AG10803 (cell line): ENCODE measurements around the gene FKBP1A.

Experiments
- DNase-seq: peaks from one replicate; pipeline ENCODE4 v3.0.0; 2010; ENCODE audit warnings: low read depth
- H3K4me3 ChIP-seq: 2 replicates; pipeline ENCODE4 v1.5.1; 2011; ENCODE audit warnings: mild to moderate bottlenecking, low read length, control low read depth
- TF ChIP-seq, protein P1 (sequence below): conservative IDR thresholded peaks from 2 replicates; pipeline ENCODE4 v1.5.1; 2011; ENCODE audit warnings: mild to moderate bottlenecking, low read length, control low read depth, inconsistent platforms

Gene FKBP1A

DNA sequence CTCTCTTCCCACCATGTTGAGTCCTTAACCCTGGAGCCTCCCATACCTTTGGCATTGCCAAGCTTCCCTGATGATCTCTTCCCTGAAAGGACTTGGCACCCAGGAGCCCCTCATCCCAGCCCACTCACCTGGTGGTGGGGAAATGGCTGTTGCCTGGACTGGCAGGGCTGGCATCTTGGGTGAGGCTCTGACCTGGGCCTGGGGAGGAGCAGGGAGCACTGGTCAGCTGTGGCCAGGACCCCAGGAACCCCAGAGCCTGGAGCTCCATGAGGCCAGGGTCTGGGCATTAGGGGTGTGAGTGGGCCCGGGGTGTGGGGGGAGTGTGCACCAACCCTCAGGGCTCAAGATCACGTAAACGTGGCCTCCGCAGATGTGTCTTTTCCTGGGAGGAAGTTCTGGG lies 73.4 kb downstream of the FKBP1A start:
- TF ChIP-seq, protein P1, sequence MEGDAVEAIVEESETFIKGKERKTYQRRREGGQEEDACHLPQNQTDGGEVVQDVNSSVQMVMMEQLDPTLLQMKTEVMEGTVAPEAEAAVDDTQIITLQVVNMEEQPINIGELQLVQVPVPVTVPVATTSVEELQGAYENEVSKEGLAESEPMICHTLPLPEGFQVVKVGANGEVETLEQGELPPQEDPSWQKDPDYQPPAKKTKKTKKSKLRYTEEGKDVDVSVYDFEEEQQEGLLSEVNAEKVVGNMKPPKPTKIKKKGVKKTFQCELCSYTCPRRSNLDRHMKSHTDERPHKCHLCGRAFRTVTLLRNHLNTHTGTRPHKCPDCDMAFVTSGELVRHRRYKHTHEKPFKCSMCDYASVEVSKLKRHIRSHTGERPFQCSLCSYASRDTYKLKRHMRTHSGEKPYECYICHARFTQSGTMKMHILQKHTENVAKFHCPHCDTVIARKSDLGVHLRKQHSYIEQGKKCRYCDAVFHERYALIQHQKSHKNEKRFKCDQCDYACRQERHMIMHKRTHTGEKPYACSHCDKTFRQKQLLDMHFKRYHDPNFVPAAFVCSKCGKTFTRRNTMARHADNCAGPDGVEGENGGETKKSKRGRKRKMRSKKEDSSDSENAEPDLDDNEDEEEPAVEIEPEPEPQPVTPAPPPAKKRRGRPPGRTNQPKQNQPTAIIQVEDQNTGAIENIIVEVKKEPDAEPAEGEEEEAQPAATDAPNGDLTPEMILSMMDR, result no peak
- no peak overlapping the region for H3K4me3 ChIP-seq
- DNase-seq, result no peak

DNA sequence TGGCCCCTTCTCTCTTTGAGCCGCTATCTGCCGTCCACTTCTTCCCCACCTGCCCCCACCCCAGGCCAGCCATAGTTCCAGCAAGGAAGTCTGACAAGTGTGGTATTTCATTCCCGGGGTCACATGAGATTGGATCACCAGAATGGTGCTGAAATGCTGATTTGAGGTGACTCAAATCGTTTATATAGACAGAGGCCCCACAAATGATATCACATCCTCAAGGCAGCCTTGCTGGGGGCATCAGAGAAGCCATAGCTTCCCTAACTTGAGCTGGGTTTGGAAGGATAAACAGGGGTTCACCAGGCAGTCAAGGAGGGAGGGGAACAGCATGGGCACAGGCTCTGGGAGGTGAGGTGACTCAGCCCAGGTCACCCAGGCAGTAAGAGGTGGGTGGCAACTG lies 73.8 kb downstream of the FKBP1A start:
- no peak overlapping the region for H3K4me3 ChIP-seq
- no peak for DNase-seq
- TF ChIP-seq, protein P1, result no peak
